Breast epithelium (tissue), 4 donors: ENCODE measurements around the gene DLG1. TPM values are rescaled to one million over a fixed set of nuclear protein-coding genes. Genes with fewer than 3 reads are reported as not detected.

Source experiments
- DNase-seq, 2 donors: peaks; one replicate each; pipeline ENCODE4 v3.0.0-alpha.2; 2019; ENCODE audit warnings: low spot score in 2 of 2
- H3K27ac ChIP-seq, 2 donors: fragments of 200-600 bp; sonication (generic) in 1 of 2; one replicate each; pipeline ENCODE4 v1.5.1; 2016 to 2019; ENCODE audit warnings: mild to moderate bottlenecking in 1 of 2
- H3K27me3 ChIP-seq, 2 donors: fragments of 200-600 bp; sonication (generic) in 1 of 2; one replicate each; pipeline versions ENCODE4 v1.5.1 to v1.6.0; 2017 to 2019; ENCODE audit warnings: control low read depth in 1 of 2, mild to moderate bottlenecking in 1 of 2
- H3K36me3 ChIP-seq: fragments of 200-600 bp; one replicate; pipeline ENCODE4 v1.5.1; 2019
- H3K4me1 ChIP-seq, 2 donors: fragments of 200-600 bp; sonication (generic); one replicate each; pipeline ENCODE4 v1.5.1; 2016 to 2019; ENCODE audit warnings: control low read depth in 1 of 2
- H3K4me3 ChIP-seq, 3 donors: fragments of 200-600 bp; sonication (generic); 1 replicate in 2 of 3; 2 replicates in 1 of 3; pipeline ENCODE4 v1.5.1; 2016 to 2019; ENCODE audit warnings: mild to moderate bottlenecking in 3 of 3, moderate library complexity in 2 of 3
- H3K9me3 ChIP-seq, 2 donors: fragments of 200-600 bp; sonication (generic) in 1 of 2; one replicate each; pipeline ENCODE4 v1.5.1; 2016 to 2019; ENCODE audit warnings: control low read depth in 1 of 2
- CTCF ChIP-seq, 3 donors: fragments of 450-650 bp; IDR thresholded peaks; one replicate each; pipeline ENCODE4 v1.5.1; 2016 to 2017; ENCODE audit warnings: antibody characterized with exemption in 3 of 3, mild to moderate bottlenecking in 3 of 3, moderate library complexity in 3 of 3
- POLR2A ChIP-seq: fragments of 450-650 bp; IDR thresholded peaks from one replicate; pipeline ENCODE4 v1.6.1; 2016; ENCODE audit warnings: antibody characterized with exemption, mild to moderate bottlenecking, moderate library complexity
- POLR2AphosphoS5 ChIP-seq, 3 donors: sonication (generic); formaldehyde crosslinking; IDR thresholded peaks; one replicate each; pipeline ENCODE4 v1.6.1; 2017; ENCODE audit warnings: antibody characterized with exemption in 3 of 3
- intact Hi-C: fragments of 100-400 bp; cut with DNase I; formaldehyde crosslinking; loops from one replicate; pipeline ENCODE4 v1.15.1; 2023; ENCODE audit warnings: low total_unique reads
- total RNA-seq, 3 donors: library from RNA; depleted of rRNA; stranded (reverse); fragments of >200 nt; gene quantifications; one replicate each; pipeline ENCODE4 v1.1.0, GENCODE V29; 2016

The DLG1 gene
- total RNA-seq, 3 donors from 2014 or later: 76.0 to 100 (median 76.7) TPM

DNA sequence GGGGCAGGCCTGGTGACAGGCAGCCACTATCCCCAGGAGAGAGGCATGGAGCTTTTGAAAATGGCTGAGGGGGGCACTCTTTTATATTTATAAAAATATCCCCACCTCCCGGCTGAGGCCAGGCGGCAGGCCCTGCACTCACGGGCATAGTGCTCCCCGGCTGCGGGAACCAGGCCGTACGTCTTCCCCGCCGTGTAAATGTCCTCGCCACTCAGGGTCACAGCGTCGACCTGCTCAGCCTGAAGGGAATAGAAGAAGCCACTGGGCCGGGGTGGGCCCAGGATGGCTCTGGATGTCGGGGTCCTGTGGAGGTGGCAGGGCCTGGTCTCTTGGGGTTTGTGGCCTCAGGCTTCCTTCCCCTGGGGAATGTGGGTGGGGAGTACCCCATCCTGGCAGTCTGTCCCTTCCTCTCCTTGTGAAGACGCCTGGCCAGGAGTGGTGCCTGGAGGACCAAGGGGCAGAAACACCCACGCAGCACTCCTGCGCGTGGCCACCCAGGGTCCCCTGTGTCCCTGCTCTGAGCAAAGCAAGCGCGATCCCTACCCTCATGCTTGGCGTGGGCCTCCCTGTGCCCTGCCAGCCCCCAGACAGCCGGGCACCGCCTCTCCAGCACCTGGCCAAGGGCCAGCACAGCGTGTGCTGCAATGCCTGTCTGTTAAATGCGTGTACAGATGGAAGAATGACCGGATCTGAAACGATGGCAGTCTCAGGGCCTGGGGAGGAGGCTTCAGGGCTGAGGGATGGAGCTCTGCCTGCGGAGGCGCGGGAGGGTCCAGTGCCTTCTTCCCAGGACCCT is 287.7 kb downstream of the DLG1 start:
- no peak for DNase-seq

GRCh38 chr3:197009532-197010019 is 288.8 kb downstream of the DLG1 start:
- TF ChIP-seq POLR2AphosphoS5 (IDR thresholded peaks at IDR 0.05) (no peak), CTCF (IDR thresholded peaks at IDR 0.05) (no peak), POLR2A (no peak)
- Histone ChIP-seq H3K36me3 (no peaks in the 10 kb centered on the region), H3K9me3 (no peaks in the 10 kb centered on the region), H3K4me3 (no peak overlapping the region), H3K4me1 (no peaks in the 10 kb centered on the region), H3K27ac (peak overlapping the region in 1 of 2 donors; percentile 33), H3K27me3 (no peaks in the 10 kb centered on the region)
- intact Hi-C loops: no loop called here
- no peak for DNase-seq

More for the DNA sequence above, 287.7 kb downstream of the DLG1 start:
- TF ChIP-seq POLR2A (no peak), POLR2AphosphoS5 (IDR thresholded peaks at IDR 0.05) (no peak), CTCF (IDR thresholded peaks at IDR 0.05) (no peak)
- no peak overlapping the region for H3K27ac ChIP-seq
- no peaks in the 10 kb centered on the region for H3K36me3 ChIP-seq
- no peaks in the 10 kb centered on the region for H3K4me1 ChIP-seq
- intact Hi-C loops: no loop called here
- no peak overlapping the region for H3K4me3 ChIP-seq
- no peaks in the 10 kb centered on the region for H3K9me3 ChIP-seq
- H3K27me3 ChIP-seq: no peaks in the 10 kb centered on the region

DNA sequence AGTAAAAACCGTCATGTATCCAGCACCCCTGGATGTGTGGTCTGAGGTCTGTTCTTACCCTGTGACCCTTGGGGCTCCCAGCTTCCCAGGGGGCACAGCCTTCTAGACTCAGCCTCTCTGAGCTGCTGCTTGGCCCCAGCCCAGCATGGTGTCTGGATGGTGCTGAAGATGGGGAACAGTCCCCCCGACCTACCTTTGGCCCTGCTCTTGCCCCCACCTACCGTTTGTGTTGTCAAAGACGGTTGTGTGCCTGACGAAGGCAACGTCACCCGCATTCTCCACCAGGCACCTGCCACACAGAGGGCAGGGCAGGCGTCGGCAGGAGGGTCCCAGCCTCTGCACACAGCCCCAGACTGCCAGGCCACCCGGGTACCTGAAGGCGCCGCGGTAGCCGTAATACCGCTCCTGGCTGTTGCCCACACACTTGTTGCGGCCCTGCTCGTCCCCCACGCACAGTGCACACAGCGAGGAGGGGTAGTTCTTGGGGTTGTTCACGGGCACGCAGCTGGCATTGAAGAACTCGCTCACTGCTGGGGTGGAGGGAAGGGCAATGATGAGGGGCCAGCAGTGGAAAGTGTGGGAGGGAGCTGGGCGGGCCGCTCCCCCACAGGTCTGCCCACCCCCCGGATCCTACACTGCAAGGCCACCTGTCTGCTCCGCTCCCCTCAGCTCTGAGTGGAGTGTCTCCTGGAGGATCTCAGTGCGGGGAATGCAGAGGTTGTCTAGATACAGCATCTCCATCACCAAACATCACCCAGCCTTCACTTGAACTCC is 289.8 kb downstream of the DLG1 start:
- DNase-seq: no peak
- Histone ChIP-seq H3K36me3 (no peaks in the 10 kb centered on the region), H3K4me3 (no peak overlapping the region), H3K9me3 (no peaks in the 10 kb centered on the region), H3K27ac (no peak overlapping the region), H3K4me1 (no peaks in the 10 kb centered on the region), H3K27me3 (no peaks in the 10 kb centered on the region)
- intact Hi-C loops: no loop called here
- TF ChIP-seq POLR2AphosphoS5 (IDR thresholded peaks at IDR 0.05) (no peak), POLR2A (no peak), CTCF (IDR thresholded peaks at IDR 0.05) (no peak)

GRCh38 chr3:197007953-197008352 is 290.5 kb downstream of the DLG1 start:
- H3K4me3 ChIP-seq: no peak overlapping the region
- H3K27me3 ChIP-seq: no peaks in the 10 kb centered on the region
- H3K27ac ChIP-seq: no peak overlapping the region
- TF ChIP-seq CTCF (IDR thresholded peaks at IDR 0.05) (no peak), POLR2AphosphoS5 (IDR thresholded peaks at IDR 0.05) (no peak), POLR2A (no peak)
- H3K36me3 ChIP-seq: no peaks in the 10 kb centered on the region
- no peaks in the 10 kb centered on the region for H3K9me3 ChIP-seq
- intact Hi-C loops: no loop called here
- no peaks in the 10 kb centered on the region for H3K4me1 ChIP-seq
- no peak for DNase-seq
